ENCODE measurements around the gene PLA2R1.

- TF ChIP-seq CTCF (IDR thresholded peaks at IDR 0.05 in 8 of 11, conservative IDR thresholded peaks at IDR 0.05 in 3 of 11) (no peak), POLR2AphosphoS5 (IDR thresholded peaks at IDR 0.05) (no peak)
Measured at GRCh38 chr2:160096409-160096808, 34.0 kb upstream of the PLA2R1 start.
